ENCODE measurements around the gene FBXO27.

DNA sequence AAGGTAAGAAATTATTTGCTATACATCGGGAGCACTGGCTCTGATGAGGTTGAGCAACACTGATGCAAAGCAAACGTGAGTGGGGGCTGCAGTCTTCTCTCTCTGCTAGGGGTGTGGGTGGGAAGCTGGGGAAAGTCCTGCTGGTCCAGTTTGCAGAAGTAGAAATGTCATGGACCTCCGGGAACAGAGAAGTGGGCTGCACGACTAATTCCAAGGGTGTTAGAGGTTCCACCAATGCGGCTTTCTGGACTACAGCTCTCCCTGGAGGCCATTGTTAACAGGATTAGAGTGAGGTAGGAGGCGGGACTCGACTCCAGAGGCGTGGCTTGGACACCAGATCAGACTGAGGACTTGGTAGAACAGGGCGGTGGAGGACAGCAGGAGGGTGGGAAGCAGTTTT, 5.7 kb upstream of the FBXO27 start:
- TF ChIP-seq, protein P1, sequence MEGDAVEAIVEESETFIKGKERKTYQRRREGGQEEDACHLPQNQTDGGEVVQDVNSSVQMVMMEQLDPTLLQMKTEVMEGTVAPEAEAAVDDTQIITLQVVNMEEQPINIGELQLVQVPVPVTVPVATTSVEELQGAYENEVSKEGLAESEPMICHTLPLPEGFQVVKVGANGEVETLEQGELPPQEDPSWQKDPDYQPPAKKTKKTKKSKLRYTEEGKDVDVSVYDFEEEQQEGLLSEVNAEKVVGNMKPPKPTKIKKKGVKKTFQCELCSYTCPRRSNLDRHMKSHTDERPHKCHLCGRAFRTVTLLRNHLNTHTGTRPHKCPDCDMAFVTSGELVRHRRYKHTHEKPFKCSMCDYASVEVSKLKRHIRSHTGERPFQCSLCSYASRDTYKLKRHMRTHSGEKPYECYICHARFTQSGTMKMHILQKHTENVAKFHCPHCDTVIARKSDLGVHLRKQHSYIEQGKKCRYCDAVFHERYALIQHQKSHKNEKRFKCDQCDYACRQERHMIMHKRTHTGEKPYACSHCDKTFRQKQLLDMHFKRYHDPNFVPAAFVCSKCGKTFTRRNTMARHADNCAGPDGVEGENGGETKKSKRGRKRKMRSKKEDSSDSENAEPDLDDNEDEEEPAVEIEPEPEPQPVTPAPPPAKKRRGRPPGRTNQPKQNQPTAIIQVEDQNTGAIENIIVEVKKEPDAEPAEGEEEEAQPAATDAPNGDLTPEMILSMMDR (conservative IDR thresholded peaks at IDR 0.05; ENCODE audit: low read length) = no peak
- no peak for TF ChIP-seq EZH2phosphoT487 (IDR thresholded peaks at IDR 0.05; ENCODE audit: borderline replicate concordance)

Measured in Loucy (cell line).